AG09309 (cell line): ENCODE results near the gene PKP4.

Source experiments
- DNase-seq: peaks from one replicate; pipeline ENCODE4 v3.0.0-alpha.2; 2010; ENCODE audit warnings: low read depth
- H3K4me3 ChIP-seq: 2 replicates; pipeline ENCODE4 v1.5.1; 2011; ENCODE audit warnings: mild to moderate bottlenecking, low read depth, low read length, moderate library complexity; ENCODE audit not compliant: control insufficient read depth
- TF ChIP-seq, protein P1 (sequence below): IDR thresholded peaks from 2 replicates; pipeline ENCODE4 v1.5.1; 2011; ENCODE audit warnings: mild to moderate bottlenecking, low read depth, low read length, inconsistent platforms; ENCODE audit not compliant: insufficient read depth, control insufficient read depth; ENCODE audit errors: missing control alignments

Gene PKP4

GRCh38 chr2:158559252-158559651 is 102.5 kb downstream of the PKP4 start:
- TF ChIP-seq, protein P1, sequence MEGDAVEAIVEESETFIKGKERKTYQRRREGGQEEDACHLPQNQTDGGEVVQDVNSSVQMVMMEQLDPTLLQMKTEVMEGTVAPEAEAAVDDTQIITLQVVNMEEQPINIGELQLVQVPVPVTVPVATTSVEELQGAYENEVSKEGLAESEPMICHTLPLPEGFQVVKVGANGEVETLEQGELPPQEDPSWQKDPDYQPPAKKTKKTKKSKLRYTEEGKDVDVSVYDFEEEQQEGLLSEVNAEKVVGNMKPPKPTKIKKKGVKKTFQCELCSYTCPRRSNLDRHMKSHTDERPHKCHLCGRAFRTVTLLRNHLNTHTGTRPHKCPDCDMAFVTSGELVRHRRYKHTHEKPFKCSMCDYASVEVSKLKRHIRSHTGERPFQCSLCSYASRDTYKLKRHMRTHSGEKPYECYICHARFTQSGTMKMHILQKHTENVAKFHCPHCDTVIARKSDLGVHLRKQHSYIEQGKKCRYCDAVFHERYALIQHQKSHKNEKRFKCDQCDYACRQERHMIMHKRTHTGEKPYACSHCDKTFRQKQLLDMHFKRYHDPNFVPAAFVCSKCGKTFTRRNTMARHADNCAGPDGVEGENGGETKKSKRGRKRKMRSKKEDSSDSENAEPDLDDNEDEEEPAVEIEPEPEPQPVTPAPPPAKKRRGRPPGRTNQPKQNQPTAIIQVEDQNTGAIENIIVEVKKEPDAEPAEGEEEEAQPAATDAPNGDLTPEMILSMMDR = no peak
- no peak overlapping the region for H3K4me3 ChIP-seq
- DNase-seq = no peak

DNA sequence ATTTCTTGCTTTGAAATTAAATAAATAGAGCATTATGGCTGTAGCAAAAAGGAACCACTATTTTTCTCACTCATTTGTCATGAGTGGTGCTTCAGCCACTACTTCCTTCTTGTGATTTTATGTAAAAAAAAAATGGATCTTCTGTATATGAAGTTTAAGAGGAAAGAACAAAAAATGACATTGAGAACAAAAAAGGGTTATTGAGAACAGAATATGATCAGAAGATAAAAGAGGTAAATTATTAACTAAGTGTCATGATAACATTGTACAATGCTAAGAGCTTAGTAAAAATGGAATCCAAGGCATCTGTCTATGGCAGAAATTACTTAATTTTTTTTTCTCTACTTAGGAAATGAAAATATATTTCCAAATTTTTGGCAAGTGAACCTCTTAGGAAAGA is 103.5 kb downstream of the PKP4 start:
- TF ChIP-seq, protein P1 = no peak
- no peak overlapping the region for H3K4me3 ChIP-seq
- DNase-seq = no peak

DNA sequence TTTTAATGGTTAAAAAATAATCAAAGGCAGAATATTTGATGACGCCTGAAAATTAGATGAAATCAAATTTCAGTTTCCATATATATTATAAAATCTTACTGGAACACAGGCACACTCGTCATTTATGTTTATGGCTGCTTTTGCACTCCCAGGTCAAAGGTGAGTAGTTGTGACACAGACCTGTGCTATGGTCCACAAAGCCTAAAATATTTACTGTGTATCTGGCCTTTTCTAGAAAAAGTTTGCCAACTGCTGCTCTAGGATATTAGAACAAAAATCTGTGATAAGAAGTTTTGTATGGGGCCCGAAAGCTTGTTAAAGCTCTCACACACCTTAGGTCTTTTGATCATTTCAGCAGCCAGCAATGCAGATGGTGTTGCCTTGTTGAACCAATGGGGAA is 104.3 kb downstream of the PKP4 start:
- no peak for DNase-seq
- no peak overlapping the region for H3K4me3 ChIP-seq
- TF ChIP-seq, protein P1 = no peak

- no peak overlapping the region for H3K4me3 ChIP-seq
- no peak for DNase-seq
- TF ChIP-seq, protein P1 = no peak
Observed at GRCh38 chr2:158567208-158567607, 110.5 kb downstream of the PKP4 start.

DNA sequence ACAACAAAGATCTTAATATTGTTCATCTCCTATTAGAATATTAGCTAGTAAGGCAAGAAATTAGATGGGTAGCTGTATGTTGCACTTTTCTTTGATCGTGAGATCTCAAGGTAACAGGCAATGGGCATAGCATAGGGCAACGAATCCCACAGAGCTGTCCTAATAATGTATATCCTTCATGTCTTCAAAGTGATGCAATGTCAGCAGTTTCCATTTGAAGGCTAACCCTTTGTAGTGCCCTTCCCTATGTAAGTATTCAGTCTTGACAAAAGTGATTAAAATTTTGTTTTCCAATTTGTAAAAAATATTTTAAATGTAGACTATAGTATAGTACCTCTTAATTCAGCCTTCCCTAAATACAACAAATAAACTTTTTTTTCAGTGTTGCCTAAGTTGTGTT is 112.5 kb downstream of the PKP4 start:
- TF ChIP-seq, protein P1 = no peak
- no peak overlapping the region for H3K4me3 ChIP-seq
- DNase-seq = no peak

DNA sequence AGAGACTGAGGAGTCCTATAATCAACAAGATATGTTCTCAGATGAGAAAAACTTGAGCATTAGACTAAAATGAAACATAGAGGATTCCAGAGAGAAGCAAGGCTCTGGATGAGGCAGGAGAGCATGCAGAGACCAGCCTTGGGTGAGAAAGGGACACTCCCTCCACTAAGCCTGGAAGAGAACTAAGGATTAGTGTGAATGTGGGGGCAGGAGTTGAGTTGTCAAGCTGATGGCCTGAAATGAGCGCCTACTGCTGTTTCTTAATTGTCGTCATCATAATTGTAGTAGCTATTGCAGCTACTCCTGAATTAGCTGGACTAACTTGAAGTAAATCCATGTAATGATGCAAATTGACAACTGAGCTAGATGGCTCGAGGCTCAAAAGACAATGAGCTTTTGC is 114.1 kb downstream of the PKP4 start:
- DNase-seq = no peak
- TF ChIP-seq, protein P1 = no peak

GRCh38 chr2:158573739-158574138 is 117.0 kb downstream of the PKP4 start:
- TF ChIP-seq, protein P1 = no peak
- DNase-seq = no peak
- no peak overlapping the region for H3K4me3 ChIP-seq

More for the DNA sequence above, 114.1 kb downstream of the PKP4 start:
- no peak overlapping the region for H3K4me3 ChIP-seq
